GM19043 (cell line): ENCODE measurements around the gene MFSD11.

Source experiments
- ATAC-seq: cut with Tn5 transposase; IDR thresholded peaks from one replicate; pipeline ENCODE4 v1.9.1; 2021; ENCODE audit warnings: low read depth; ENCODE audit not compliant: unreplicated experiment

MFSD11 gene

GRCh38 chr17:76826330-76827068 is 88.6 kb downstream of the MFSD11 start:
- no peak for ATAC-seq

- no peak for ATAC-seq
Measured at GRCh38 chr17:76827736-76828135, 89.8 kb downstream of the MFSD11 start.
